Body of pancreas (tissue), 4 donors: ENCODE results near the gene HNRNPF.

Source experiments
- CTCF ChIP-seq, 7 experiments: fragments of 450-650 bp in 4 of 7; fragments of 200-600 bp in 3 of 7; sonication (generic) in 3 of 7; IDR thresholded peaks; one replicate each; pipeline ENCODE4 v1.5.1; 2016 to 2019; ENCODE audit warnings: antibody characterized with exemption in 7 of 7
- POLR2A ChIP-seq, 3 donors: fragments of 450-650 bp; IDR thresholded peaks; one replicate each; pipeline ENCODE4 v1.6.1; 2016; ENCODE audit warnings: antibody characterized with exemption in 3 of 3, mild to moderate bottlenecking in 2 of 3

GRCh38 chr10:43386549-43386948 lies 22.4 kb downstream of the HNRNPF start:
- TF ChIP-seq CTCF (IDR thresholded peaks at IDR 0.05) (no peak), POLR2A (IDR thresholded peaks at IDR 0.05) (no peak)
